OCI-LY3 (cell line): ENCODE measurements around the gene HNRNPA1.

Source experiments
- EZH2phosphoT487 ChIP-seq: fragments of 200-600 bp; shearing (Covaris generic); IDR thresholded peaks from 2 replicates; pipeline ENCODE4 v1.6.1; 2018; ENCODE audit warnings: antibody characterized with exemption, mixed run types, low read depth
- TF ChIP-seq, protein P1 (sequence below): fragments of 200-600, 300-600 bp; sonication (generic); IDR thresholded peaks from 2 replicates; pipeline ENCODE4 v1.5.1; 2014; ENCODE audit warnings: antibody characterized with exemption, low read length, low read depth

GRCh38 chr12:54238531-54238930 is 42.0 kb upstream of the HNRNPA1 start:
- TF ChIP-seq, protein P1, sequence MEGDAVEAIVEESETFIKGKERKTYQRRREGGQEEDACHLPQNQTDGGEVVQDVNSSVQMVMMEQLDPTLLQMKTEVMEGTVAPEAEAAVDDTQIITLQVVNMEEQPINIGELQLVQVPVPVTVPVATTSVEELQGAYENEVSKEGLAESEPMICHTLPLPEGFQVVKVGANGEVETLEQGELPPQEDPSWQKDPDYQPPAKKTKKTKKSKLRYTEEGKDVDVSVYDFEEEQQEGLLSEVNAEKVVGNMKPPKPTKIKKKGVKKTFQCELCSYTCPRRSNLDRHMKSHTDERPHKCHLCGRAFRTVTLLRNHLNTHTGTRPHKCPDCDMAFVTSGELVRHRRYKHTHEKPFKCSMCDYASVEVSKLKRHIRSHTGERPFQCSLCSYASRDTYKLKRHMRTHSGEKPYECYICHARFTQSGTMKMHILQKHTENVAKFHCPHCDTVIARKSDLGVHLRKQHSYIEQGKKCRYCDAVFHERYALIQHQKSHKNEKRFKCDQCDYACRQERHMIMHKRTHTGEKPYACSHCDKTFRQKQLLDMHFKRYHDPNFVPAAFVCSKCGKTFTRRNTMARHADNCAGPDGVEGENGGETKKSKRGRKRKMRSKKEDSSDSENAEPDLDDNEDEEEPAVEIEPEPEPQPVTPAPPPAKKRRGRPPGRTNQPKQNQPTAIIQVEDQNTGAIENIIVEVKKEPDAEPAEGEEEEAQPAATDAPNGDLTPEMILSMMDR: no peak
- TF ChIP-seq EZH2phosphoT487: no peak
